Measurements from ENCODE around the gene CA11.

CA11 gene

GRCh38 chr19:48611872-48612271, 34.1 kb downstream of the CA11 start:
- no peak for DNase-seq

- no peak for DNase-seq
These were observed 36.3 kb downstream of the CA11 start for GRCh38 chr19:48609571-48610108.

GRCh38 chr19:48608798-48609263, 37.2 kb downstream of the CA11 start:
- DNase-seq: peak; percentile 62

DNA sequence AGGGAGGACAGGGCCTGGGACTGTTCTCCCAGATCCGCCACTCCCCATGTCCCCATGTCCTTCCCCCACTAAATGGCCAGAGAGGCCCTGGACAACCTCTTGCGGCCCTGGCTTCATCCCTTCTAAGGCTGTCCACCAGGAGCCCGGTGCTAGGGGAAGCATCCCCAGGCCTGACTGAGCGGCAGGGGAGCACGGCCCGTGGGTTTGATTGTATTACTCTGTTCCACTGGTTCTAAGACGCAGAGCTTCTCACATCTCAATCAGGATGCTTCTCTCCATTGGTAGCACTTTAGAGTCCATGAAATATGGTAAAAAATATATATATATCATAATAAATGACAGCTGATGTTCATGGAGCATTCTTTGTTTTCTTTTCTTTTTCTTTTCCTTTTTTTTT, 38.6 kb downstream of the CA11 start:
- no peak for DNase-seq

- no peak for DNase-seq
These were observed 39.3 kb downstream of the CA11 start, which contains the start of gene SPACA4 for GRCh38 chr19:48606463-48607358. Gene SPACA4 (plus strand): TSS chr19:48606742. CDS start chr19:48606979, 237 bp downstream.

GRCh38 chr19:48603850-48604249, 42.1 kb downstream of the CA11 start:
- no peak for DNase-seq

DNA sequence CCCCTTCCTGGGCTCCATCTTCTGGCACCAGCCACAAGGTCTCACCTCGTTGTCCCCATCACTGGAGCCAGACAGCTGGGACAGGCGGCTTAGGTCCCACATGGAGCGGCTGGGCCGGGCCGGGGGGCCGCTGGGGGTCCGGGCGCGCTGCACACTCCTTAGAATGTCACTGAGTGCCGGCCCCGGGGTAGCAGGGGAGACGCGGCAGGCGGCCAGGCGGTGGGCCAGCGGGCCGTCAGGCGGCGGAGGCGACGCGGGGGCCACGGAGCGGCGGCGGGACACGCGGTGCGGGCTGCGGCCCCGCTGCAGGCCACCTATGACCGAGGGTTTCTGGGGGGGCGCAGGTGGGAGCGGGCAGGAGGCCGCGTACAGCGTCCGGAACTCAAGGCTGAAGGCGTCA, 42.5 kb downstream of the CA11 start:
- no peak for DNase-seq

DNA sequence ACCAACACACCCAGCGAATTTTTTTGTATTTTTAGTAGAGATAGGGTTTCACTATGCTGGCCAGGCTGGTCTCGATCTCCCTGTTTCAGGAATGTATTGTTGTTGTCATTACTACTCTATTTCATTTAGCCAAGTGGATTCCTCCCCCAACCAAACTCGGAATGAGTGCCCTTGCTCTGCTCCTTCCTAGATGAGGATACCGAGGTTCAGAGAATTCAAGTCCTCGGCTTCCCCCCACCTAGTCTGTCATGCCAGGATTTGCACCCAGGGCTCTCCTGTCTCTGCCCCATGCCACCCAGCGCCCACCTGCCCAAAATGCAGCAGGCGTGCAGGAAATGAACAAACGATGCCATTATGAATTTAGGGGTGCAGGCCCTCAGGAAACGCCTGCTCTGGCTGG, 43.0 kb downstream of the CA11 start:
- no peak for DNase-seq

DNA sequence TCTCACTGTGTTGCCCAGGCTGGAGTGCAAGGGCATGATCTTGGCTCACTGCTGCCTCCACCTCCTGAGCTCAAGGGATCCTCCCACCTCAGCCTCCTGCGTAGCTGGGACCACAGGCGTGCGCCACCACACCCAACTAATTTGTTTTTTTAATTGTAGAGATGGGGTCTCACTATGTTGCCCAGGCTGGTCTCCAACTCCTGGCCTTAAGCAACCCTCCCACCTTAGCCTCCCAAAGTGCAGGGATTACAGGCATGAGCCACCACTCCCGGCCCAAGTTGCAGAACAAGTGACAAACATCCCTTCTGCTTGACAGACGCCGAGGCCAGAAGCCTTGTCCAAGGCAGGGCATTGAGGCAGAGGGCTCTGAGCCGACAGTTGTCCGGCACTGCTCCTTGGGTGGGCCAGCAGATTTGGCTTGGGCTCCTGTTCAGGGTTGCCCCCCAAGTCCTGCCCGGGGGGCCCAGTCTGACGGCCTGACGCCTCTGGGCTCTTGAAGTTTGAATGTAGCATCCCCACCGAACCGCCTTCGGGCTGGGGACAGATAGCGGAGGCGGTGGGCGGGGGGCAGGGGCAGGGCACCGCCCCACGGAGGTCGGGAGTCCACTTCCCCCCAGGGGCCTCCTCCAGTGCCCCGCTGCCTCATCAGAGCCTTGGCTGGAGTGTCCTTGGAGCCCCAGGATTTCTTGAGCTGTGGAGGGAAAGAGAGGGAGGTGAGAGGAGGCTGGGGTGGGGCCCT, 45.1 kb downstream of the CA11 start:
- DNase-seq: no peak

GRCh38 chr19:48598996-48599700, 46.8 kb downstream of the CA11 start:
- DNase-seq: no peak

GRCh38 chr19:48596679-48597465, 49.1 kb downstream of the CA11 start:
- no peak for DNase-seq

- DNase-seq: no peak
These were observed 49.8 kb downstream of the CA11 start for GRCh38 chr19:48596237-48596636.

DNA sequence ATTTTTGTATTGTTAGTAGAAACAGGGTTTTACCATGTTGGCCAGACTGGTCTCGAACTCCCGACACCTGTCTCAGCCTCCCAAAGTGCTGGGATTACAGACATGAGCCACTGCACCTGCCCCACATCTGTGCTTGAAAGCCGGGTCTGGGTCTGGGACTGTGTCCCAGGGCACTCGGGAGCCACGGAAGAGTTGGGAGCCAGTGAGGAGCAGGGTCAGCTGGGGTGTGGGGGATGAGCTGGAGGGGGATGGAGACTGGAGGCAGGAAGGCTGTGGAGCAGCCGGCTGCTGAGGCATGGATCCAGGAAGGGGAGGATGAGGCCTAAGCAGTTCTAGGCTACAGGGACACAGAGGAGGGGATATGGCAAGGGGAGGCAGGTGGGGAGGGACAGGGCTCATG, 50.2 kb downstream of the CA11 start:
- no peak for DNase-seq

- no peak for DNase-seq
These were observed 50.8 kb downstream of the CA11 start for GRCh38 chr19:48595171-48595570.

DNA sequence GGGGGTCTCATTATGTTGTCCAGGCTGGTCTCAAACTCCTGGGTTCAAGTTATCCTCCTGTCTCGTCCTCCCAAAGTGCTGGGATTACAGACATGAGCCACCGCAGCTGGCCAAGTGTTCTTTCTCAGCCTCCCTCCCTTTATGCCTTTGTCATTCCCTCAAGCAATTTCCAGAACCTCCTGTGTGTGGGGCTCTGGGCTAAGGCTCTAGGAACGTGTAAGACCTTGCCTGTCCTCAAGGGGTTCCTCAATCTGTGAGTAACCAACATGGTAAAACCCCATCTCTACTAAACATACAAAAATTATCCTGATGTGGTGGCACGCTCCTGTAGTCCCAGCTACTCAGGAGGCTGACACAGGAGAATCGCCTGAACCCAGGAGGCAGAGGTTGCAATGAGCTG, 55.0 kb downstream of the CA11 start:
- no peak for DNase-seq

GRCh38 chr19:48588670-48589401, 57.2 kb downstream of the CA11 start:
- peak; percentile 67 for DNase-seq

Measured in NCI-H345 (cell line).